Smooth muscle cell of the coronary artery (primary cell): ENCODE measurements around the gene IDI2. TPM values are rescaled to one million over a fixed set of nuclear protein-coding genes. Genes with fewer than 3 reads are reported as not detected.

ENCODE experiments used
- total RNA-seq: library from RNA; depleted of rRNA; stranded (reverse); fragments of >200 nt; gene quantifications from 2 replicates; pipeline ENCODE4 v1.2.3, GENCODE V29; 2014; ENCODE audit warnings: low replicate concordance

The IDI2 gene
- not detected in 2 replicates for total RNA-seq

DNA sequence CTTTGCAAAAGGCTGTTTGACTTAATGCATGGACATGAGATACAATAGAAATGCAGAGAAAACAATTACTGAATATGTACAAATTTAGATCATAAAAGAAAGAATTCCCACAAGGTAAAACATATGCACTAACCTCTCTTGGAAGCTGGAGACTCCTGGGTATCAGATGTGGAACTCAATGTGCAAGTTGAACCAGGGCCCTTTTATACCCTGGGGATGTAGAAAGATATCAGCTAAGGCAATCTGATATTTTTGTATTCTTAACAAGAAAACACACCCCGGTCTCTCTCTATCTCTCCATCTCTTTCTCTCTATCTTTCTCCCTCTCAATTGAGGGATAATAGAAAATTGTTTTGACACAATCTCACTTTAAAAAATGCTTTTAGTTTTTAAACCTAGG is at the start of gene IDI2:
TSS of gene IDI2 (minus strand) at position 177 of the 400 bp plus-strand sequence. CDS start 1,136 bp downstream, outside the sequence.

DNA sequence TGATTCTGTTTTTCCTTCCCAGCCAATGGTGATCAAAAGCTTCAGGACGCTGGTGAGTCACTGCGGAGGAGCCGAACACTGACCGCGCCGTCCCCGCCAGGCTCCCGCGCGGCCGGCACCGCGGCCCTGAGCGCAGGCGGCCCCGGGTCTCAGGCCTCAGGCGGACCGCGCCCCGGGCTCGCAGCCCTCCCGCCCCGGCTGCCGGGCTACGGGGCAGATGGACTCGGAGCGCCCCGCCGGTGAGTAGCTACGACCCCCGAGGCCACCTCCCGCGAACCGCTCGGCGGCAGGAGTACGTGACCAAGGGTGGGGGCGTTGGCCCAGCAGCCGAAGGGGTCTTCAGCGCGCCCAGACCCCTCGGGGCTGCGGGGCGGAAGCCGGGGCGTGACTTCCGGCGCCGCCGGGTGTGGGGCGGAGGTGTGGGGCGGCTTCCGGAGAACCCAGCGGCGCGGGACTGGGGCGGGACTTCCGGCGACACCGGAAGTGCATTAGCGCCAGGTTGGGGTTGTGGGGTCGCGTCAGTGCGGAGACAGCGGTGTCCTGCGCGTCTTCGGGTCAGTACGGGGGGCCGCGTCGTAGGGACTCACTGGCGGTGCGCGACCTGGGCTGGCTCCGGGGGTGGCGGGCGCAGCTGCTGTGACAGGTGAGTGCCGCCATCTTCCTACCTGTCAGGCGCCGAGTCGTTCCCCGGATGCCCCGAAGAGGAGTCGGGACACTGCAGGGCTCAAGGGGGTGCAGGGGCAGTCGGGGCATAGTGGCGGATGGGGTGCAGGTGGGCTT is 30.9 kb upstream of the IDI2 start, which contains the start of gene WDR37:
TSS of gene WDR37 (plus strand) at position 60 of the 780 bp plus-strand sequence. CDS start 15,771 bp downstream, outside the sequence.

DNA sequence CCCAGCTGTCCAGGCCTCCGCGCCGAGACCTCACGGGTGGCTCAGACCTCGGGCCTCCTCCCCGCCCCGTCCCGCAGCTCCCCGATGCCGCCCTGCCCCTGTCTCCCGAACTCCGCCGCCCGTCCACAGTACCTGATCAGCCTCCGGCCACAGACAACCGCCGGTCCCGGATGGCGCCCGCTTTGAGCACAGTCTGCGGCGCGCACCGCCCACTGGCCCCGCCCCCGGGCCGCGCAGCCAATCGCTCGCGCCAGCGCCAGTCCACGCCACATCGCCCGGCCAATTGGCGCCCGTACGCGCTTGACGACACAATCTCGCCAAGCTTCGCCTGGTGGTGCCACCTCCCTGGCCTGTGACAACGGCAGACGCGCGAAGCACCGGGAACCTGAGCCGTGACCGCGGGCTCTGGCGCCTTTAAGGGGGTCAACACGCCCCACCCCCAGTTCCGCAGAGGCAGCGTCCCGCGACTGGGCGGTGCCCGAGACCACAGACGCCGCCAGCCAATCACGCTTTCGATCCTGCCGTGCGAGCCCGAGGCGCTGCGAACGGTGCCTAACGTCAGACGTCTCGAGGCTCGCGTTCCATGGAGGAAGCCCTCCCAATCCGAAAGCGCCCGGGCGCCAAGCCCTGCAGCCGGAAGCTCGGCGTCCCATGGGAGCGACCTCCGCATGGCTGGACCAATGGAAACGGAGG is 23.2 kb upstream of the IDI2 start, which contains the start of gene IDI1:
TSS of gene IDI1 (minus strand) at position 388 of the 693 bp plus-strand sequence. CDS start at position 272, 116 bp downstream.

DNA sequence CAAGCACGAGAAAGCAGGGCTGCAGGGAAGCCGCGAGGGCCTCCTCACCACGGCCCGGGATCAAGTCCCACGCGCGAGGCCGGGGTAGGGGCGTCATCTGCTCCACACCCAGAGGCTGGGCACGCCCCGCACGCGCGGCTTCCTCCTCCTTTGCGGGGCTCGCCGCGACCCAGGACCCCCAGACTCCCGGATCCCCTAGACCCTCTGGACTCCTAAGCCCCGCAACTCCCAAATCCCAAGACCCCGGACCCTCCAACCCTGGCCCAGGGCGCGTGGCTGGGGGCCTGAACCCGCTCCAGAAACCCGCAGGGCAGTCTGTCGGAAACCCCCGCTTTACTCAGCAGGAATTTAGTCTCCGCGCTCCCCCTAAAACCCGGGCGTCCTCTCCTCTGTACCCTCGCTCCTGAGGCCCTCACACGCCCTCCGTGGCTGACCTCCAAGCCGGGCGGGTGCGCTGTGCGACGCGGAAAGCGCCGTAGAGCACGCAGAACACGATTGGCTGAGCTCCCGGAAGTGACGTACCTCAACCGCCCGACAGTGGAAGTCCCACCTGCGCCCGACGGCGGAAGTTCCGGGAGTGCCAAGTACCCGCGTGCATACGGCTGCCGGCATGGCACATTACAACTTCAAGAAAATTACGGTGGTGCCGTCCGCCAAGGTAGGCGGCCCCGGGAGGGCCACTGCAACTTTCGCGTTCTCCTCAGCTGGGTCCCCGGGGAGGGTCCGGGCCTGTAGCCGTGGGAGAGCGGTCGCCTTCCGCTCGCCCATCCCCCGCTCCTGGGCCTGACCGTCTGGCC is 37.6 kb downstream of the IDI2 start, which contains the start of gene GTPBP4:
TSS of gene GTPBP4 (plus strand) at position 565 of the 797 bp plus-strand sequence. CDS start at position 611, 46 bp downstream.

Other genes with a start within 250 kb of the IDI2 start
- 14.5 and 20.7 TPM in 2 replicates for gene LARP4B, start 94.2 kb downstream of the IDI2 start, total RNA-seq
- 18.7 and 33.7 TPM in 2 replicates for gene GTPBP4, start 37.4 kb downstream of the IDI2 start, total RNA-seq
- gene IDI1, start 23.3 kb upstream of the IDI2 start, total RNA-seq, result 22.8 and 68.3 TPM in 2 replicates
- 12.5 and 17.7 TPM in 2 replicates for gene WDR37, start 30.5 kb upstream of the IDI2 start, total RNA-seq